Measurements from ENCODE around the gene BTRC.
A peak's percentile ranks its signal among the peaks of the same experiment; 100 is the strongest.

The BTRC gene

GRCh38 chr10:101593331-101593730 lies 239.4 kb downstream of the BTRC start:
- DNase-seq = peak; percentile 70 to 84

GRCh38 chr10:101595591-101596433 lies 241.8 kb downstream of the BTRC start:
- no peak for DNase-seq

- no peak for DNase-seq
Observed at GRCh38 chr10:101597091-101597900, 243.3 kb downstream of the BTRC start.

- no peak for DNase-seq
Observed at GRCh38 chr10:101601541-101601940, 247.6 kb downstream of the BTRC start.

- DNase-seq = peak; percentile 54 to 72
Observed at GRCh38 chr10:101602761-101603398, 248.9 kb downstream of the BTRC start.

Data from inflammatory macrophage (primary cell).